Glomerular visceral epithelial cell (primary cell): Measurements from ENCODE around the gene CLOCK.

Experiments used
- DNase-seq: peaks from one replicate; pipeline ENCODE4 v3.0.0-alpha.2; 2016; ENCODE audit errors: extremely low spot score

The CLOCK gene

GRCh38 chr4:55540271-55540670 lies 6.4 kb downstream of the CLOCK start:
- DNase-seq, result no peak

DNA sequence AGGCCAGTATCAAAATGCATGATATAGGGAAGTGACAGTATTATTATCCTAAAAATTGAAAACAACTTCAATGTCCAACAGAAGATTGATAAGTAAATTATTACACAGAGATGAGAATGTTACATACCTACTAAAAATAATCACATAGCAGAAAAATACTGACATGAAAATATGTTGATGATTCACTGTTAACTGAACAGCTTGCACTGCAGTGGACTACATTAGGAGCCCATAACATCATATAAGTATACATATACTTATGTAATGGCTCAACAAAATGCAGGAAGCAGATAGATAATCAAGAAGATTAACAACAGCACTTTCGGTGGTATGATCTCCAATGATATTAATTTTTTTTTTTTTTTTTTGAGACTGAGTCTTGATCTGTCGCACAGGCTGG lies 7.1 kb downstream of the CLOCK start:
- DNase-seq, result no peak

DNA sequence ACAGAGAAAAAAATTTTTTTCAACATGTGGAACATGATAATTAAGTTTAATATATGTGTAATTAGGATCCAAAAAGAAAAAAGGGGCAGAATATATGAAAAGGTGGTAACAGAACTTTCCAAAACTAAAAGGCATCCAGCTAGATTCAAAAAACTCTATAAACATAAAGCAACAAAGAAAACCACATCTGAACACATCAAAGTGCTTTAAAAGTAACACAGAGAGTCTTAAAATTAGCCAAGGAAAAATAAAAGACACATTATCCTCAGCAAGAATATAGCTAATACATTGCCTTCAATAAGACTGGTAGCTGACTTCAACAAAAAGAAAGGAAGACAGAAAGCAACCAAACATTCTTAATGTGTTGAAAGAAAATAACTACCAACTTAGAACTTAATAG lies 8.2 kb downstream of the CLOCK start:
- no peak for DNase-seq

- no peak for DNase-seq
These were observed 12.4 kb downstream of the CLOCK start for GRCh38 chr4:55534306-55534705.

DNA sequence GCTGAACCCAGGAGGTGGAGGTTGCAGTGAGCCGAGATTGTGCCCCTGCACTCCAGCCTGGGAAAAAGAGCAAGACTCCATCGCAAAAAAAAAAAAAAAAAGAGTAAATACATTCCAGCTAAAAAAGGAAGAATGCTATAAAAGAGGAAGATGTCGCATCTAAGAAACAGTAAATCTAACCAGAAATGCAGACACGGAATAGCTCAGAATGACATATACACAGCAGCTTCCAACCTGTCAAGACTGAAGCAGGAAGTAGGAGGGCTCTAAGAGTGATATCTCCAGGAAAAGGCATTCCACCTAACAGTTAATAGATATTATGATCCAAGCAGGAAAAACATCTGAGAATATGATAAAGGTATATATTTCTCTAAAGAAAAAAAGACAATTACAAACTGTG lies 16.0 kb downstream of the CLOCK start:
- no peak for DNase-seq

GRCh38 chr4:55530167-55530566 lies 16.5 kb downstream of the CLOCK start:
- DNase-seq, result no peak

GRCh38 chr4:55528491-55528890 lies 18.2 kb downstream of the CLOCK start:
- DNase-seq, result no peak

DNA sequence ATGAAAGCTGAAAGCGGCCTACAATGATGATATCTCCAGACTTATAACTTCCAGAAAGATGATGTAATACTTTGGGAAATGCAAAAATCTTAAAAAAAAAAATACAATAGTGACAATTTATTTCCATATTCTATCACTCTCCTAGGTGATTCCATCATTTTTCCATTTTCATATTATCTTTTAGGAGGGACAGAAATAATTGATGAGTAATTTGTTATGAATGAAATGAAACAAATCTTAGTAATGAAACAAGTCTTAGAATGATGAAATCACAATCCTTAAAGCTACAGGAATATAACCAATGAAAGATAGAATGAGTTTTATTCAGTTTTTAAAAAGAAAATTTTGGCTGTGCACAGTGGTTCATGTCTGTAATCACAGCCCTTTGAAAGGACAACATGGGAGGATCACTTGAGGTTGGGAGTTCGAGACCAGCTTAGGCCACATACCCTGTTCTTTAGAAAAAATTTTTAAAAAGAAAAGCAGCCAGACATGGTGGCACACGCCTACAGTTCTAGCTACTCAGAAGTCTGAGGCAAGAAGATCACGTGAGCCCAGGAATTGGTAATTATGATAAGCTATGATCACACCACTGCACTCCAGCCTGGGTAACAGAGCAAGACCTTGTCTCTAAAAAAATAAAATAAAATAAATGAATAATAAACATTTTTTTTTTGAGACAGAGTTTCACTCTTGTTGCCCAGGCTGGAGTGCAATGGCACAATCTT lies 21.7 kb downstream of the CLOCK start:
- DNase-seq, result no peak

DNA sequence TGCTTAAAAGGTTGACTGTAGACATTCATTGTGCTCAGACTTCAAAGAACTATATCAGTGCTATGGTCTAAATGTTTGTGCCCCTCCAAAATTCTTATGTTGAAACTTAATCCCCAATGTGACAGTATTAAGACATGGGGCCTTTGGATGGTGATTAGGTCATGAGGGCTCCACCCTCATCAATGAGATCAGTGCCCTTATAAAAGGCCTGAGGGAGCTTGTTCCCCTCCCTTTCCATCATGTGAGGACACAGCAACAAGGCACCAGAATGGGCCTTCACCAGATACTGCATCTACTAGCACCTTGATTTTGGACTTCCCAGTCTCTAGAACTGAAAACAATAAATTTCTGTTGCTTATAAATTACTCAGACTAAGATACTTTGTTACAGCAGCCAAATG lies 28.3 kb downstream of the CLOCK start:
- no peak for DNase-seq

DNA sequence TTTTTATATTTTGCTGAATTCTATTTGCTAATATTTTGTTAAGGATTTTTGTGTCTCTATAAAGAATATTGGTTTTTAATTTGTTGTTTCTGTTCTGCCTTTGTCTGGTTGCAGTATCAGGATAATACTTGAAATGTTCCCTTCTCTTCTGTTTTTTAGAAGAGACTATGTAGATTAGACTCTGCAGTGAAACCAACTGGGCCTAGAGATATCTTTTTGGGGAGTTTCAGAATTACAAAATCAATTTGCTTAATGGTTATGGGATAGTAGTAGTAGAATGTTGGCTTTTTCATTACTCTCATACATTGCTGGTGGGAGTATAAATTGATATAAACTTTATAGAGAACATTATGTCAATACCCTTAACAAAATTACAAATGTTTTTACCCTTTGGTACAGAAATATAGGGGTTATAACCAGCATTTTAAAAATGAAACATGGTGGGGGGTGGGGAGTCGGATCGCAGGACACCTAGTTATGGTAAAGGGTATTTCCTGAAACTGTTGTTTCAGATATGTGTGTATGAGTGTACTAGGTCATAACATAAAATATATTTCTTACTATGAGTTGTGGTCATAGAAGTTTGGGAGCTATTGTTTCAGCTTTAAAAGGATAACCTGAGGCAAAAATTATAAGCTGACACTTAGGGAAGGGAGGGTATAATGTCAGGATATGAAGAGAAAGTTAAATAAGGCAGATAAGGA lies 29.0 kb downstream of the CLOCK start:
- DNase-seq, result no peak

- DNase-seq, result no peak
These were observed 33.7 kb downstream of the CLOCK start for GRCh38 chr4:55512922-55513571.

DNA sequence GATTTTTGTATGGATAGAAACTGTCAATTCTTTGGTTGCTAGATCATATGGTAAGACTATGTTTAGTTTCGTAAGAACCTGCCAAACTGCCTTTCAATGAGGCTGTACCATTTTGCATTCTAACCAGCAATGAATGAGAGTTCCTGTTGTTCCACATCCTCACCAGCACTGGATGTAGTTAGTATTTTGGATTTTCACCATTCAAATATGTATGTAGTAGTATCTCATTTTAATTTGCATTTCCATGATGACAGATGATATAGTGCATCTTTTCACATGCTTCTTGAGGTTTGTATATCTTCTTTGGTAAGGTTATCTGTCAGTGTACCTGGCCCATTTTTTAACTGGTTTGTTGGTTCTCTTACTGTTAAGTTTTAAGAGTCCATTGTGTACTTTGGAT lies 34.6 kb downstream of the CLOCK start:
- no peak for DNase-seq

DNA sequence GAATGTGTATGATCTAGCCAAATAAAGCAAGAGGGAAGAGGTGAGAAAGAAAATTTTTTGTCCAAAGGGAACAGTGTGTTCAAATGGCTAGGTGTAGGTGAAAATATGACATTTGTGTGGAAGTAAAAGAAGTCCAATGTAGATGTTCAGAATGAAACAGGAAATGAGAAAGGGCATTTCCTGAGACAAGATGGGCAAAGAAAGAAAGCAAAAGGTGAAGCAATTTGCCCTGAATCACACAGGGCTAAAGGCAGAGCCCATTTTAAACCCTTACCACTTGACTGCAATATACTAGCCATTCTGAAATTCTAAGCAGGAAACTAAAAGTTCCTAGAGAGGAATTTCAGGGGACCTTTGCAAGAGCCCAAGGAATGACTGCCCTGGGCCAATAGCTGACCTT lies 36.0 kb downstream of the CLOCK start:
- DNase-seq, result no peak

- DNase-seq, result no peak
These were observed 37.4 kb downstream of the CLOCK start for GRCh38 chr4:55509266-55509665.

- no peak for DNase-seq
These were observed 39.1 kb downstream of the CLOCK start for GRCh38 chr4:55507612-55508011.

- DNase-seq, result peak; percentile 17
These were observed 43.5 kb downstream of the CLOCK start for GRCh38 chr4:55503169-55503568.

- no peak for DNase-seq
These were observed 46.6 kb downstream of the CLOCK start for GRCh38 chr4:55500072-55500471.

DNA sequence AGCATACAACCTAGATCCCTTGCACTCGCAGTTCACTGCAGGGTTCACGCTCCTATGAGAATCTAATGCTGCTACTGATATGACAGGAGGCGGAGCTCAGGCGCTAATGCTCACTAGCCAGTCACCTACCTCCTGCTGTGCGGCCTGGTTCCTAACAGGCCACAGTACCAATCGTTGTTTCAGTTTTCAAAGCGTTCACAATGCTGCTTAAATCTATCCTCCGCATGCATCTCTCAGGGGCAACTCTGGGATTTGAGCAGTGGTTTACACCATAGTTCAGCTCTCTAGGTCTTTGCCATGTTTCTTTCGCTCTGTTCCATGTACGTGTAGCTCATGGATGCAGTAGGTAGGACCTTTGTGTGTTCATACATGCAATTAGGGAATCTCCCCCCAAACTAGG lies 47.2 kb downstream of the CLOCK start:
- no peak for DNase-seq

DNA sequence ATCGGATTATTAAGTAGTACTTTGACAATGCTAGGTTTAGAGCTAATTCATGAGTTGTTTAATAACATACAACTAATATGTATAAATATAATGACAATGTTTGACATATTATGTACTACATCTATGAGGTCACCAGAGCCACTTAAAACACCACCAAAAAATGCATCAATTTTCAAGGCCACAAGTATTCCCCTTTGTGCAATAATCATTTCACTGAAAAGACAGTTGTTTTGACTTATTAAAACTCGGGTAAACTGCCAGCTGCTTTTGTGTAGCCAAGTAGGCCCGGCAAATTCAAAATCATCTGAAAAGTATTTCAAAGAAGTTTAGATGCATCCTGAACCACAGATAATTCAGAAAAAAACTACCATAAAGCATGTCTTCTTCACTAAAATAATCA lies 48.7 kb downstream of the CLOCK start:
- no peak for DNase-seq

DNA sequence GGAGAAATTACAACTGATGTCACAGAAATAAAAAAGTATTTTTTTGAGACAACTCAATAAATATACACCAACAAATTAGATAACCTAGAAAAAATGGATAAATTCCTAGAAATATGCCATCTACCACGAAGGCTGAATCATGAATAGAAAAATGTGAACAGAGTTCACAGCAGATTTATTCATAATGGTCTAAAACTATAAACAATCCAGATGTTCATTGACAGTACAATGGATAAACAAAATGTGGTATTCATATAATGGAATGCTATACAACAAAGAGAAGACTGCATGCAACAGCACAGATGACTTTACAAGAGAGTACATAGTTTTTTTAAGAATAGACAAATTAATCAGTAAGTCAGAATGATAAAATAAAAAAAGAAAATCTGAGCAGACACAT lies 55.2 kb downstream of the CLOCK start:
- no peak for DNase-seq

- DNase-seq, result no peak
These were observed 58.0 kb downstream of the CLOCK start for GRCh38 chr4:55488716-55489115.

DNA sequence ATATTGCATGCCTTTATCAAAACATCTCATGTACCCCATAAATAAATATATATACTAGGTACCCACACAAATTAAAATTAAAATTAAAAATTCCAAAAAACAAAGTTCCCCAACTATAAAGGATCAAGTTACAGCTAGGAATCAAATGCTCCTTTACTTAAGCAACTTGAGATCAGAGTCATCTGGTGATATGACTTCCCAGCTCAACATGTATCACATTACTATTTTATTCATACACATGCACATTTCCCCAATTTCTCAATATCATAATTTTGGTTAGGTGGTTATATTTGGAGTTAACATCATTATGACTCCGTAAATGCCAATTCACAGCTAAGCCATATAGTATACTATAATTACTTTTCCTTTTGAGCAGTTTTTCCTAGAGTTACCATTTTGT lies 60.9 kb downstream of the CLOCK start:
- DNase-seq, result no peak

DNA sequence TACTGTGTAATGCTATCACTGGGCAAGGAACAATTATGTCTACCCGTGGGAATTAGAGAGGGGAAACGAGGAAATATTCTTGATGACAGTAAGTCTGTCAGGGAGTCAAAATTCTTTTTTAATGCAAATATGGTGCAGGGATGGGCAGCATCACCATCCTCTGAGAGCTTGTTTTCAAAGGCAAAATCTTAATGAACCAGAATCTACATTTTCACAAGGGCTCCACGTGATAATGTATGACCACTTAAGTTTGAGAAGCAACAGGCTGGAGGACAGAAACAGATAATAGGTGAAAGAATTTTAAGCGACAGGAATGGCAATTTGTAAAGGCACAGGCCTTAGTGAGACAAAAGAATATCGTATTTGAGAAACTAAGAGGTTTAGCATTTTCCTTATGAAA lies 63.4 kb downstream of the CLOCK start:
- DNase-seq, result no peak
